ENCODE measurements around the gene HMCN1.

The HMCN1 gene

DNA sequence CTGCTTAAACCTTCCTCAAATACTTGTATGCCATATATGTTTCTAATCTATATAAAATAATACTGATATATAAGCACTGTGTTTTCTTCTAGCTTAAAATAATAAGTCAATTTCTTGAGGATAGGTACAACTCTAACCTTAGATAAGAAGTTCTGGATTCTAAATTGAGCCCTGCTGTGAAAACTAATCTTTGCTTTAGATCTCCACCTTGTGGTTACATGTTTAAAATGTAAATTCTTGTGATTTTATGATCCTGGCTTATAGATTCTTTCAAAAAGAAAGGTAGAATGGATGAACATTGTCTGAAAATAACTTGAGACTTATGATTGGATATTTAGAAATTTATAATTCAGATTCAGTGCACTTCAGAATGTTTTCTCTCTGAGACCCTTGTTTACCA, 38.9 kb upstream of the HMCN1 start:
- TF ChIP-seq SIN3A (IDR thresholded peaks at IDR 0.05; ENCODE audit: borderline replicate concordance, insufficient read depth, low read length) (no peak), POLR2AphosphoS5 (IDR thresholded peaks at IDR 0.05; ENCODE audit: low read depth, low read length) (no peak)

DNA sequence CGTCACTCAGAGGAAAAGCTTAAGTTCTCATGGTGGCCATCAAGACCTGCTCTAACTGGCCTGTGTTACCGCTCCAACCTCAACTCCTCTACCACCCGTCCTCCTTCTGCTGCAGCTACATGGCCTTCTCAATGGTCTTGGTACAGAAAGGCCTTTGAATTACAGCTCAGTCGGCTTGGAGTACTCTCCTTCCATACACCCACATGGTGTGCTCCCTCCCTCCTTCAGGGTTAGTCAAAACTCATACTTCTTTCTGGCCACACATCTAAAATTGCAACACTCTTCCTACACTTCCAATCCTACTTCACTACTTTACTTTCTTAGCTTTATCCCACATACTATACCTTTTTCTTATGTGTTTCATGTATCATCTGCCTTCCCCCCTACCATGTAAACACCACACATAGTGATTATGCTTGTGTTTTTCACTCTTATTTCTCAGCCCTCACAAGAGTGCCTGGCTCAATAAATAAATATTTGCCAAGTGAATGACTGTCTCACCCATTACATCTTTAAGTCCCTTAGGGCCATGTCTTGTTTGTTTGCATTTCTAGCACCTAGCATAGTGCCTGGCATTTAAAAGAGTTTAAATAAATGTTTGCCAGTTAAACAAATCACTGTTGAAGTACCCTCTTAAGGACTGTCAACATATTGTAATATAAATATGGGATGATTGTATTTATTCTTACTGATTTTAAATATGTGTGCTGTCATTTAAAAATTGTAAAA, 37.6 kb upstream of the HMCN1 start:
- TF ChIP-seq POLR2AphosphoS5 (IDR thresholded peaks at IDR 0.05; ENCODE audit: low read depth, low read length) (no peak), TAF1 (IDR thresholded peaks at IDR 0.05; ENCODE audit: borderline replicate concordance, insufficient read depth, low read length) (no peak), FOXP2 (optimal IDR thresholded peaks at IDR 0.05; ENCODE audit: borderline replicate concordance, extremely low read depth, extremely low read length, insufficient read depth) (no peak), SIN3A (IDR thresholded peaks at IDR 0.05; ENCODE audit: borderline replicate concordance, insufficient read depth, low read length) (no peak)
- TF ChIP-seq, protein P1, sequence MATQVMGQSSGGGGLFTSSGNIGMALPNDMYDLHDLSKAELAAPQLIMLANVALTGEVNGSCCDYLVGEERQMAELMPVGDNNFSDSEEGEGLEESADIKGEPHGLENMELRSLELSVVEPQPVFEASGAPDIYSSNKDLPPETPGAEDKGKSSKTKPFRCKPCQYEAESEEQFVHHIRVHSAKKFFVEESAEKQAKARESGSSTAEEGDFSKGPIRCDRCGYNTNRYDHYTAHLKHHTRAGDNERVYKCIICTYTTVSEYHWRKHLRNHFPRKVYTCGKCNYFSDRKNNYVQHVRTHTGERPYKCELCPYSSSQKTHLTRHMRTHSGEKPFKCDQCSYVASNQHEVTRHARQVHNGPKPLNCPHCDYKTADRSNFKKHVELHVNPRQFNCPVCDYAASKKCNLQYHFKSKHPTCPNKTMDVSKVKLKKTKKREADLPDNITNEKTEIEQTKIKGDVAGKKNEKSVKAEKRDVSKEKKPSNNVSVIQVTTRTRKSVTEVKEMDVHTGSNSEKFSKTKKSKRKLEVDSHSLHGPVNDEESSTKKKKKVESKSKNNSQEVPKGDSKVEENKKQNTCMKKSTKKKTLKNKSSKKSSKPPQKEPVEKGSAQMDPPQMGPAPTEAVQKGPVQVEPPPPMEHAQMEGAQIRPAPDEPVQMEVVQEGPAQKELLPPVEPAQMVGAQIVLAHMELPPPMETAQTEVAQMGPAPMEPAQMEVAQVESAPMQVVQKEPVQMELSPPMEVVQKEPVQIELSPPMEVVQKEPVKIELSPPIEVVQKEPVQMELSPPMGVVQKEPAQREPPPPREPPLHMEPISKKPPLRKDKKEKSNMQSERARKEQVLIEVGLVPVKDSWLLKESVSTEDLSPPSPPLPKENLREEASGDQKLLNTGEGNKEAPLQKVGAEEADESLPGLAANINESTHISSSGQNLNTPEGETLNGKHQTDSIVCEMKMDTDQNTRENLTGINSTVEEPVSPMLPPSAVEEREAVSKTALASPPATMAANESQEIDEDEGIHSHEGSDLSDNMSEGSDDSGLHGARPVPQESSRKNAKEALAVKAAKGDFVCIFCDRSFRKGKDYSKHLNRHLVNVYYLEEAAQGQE (IDR thresholded peaks at IDR 0.05; ENCODE audit: insufficient read depth in 1 of 2, low read depth in 2 of 2, low read length in 2 of 2) = no peak

- no peak for TF ChIP-seq FOXP2 (optimal IDR thresholded peaks at IDR 0.05; ENCODE audit: borderline replicate concordance, extremely low read depth, extremely low read length, insufficient read depth)
- TF ChIP-seq SIN3A (IDR thresholded peaks at IDR 0.05; ENCODE audit: borderline replicate concordance, insufficient read depth, low read length) = no peak
- TF ChIP-seq TAF1 (IDR thresholded peaks at IDR 0.05; ENCODE audit: borderline replicate concordance, insufficient read depth, low read length) = no peak
- TF ChIP-seq, protein P1 (IDR thresholded peaks at IDR 0.05; ENCODE audit: insufficient read depth in 1 of 2, low read depth in 2 of 2, low read length in 2 of 2) = no peak
- TF ChIP-seq POLR2AphosphoS5 (IDR thresholded peaks at IDR 0.05; ENCODE audit: low read depth, low read length) = no peak
These were observed 34.3 kb upstream of the HMCN1 start for GRCh38 chr1:185699874-185700273.

DNA sequence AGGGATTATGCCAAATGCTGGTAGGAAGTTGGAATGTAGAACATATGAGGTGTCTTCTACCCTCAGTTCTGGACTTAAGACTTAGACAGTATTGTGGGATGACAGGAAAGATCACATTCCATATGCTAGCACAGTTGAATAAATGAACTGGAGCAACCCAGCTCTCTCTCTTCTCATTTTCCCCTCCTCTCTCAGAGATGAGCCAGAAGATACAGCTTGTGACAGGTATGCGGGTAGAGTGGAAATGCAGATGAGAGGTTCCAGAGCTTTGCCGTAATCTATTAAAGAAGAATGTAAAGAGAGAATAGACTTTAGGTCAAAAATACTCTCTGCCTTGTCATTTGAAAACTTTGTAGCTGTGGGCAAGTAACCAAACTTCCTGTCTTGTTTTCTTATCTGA, 32.5 kb upstream of the HMCN1 start:
- TF ChIP-seq SIN3A (IDR thresholded peaks at IDR 0.05; ENCODE audit: borderline replicate concordance, insufficient read depth, low read length) = no peak

DNA sequence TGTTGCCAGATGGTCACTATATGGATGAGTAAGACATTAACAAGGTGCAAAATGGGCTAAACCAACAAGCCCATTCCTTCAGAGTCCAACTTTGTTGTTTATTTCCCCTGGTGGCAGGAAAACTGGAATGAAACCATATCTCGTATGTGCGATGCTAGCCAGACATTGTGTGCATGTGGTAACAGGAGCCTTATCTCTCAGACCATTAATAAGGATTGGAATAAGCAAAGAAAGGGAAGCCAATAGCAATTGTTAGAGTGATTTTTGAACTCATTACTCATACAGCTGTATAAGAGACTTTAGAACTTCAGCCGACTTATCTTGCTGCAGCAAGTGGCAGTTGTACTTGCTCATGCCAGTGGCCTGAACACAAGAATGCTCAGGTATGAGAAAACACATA, 30.0 kb upstream of the HMCN1 start:
- no peak for TF ChIP-seq FOXP2 (optimal IDR thresholded peaks at IDR 0.05; ENCODE audit: borderline replicate concordance, extremely low read depth, extremely low read length, insufficient read depth)
- TF ChIP-seq POLR2AphosphoS5 (IDR thresholded peaks at IDR 0.05; ENCODE audit: low read depth, low read length) = no peak
- TF ChIP-seq SIN3A (IDR thresholded peaks at IDR 0.05; ENCODE audit: borderline replicate concordance, insufficient read depth, low read length) = no peak
- no peak for TF ChIP-seq TAF1 (IDR thresholded peaks at IDR 0.05; ENCODE audit: borderline replicate concordance, insufficient read depth, low read length)
- TF ChIP-seq, protein P1 (IDR thresholded peaks at IDR 0.05; ENCODE audit: insufficient read depth in 1 of 2, low read depth in 2 of 2, low read length in 2 of 2) = no peak

- TF ChIP-seq, protein P1 (IDR thresholded peaks at IDR 0.05; ENCODE audit: insufficient read depth in 1 of 2, low read depth in 2 of 2, low read length in 2 of 2) = no peak
- TF ChIP-seq TAF1 (IDR thresholded peaks at IDR 0.05; ENCODE audit: borderline replicate concordance, insufficient read depth, low read length) (no peak), POLR2AphosphoS5 (IDR thresholded peaks at IDR 0.05; ENCODE audit: low read depth, low read length) (no peak), SIN3A (IDR thresholded peaks at IDR 0.05; ENCODE audit: borderline replicate concordance, insufficient read depth, low read length) (no peak), FOXP2 (optimal IDR thresholded peaks at IDR 0.05; ENCODE audit: borderline replicate concordance, extremely low read depth, extremely low read length, insufficient read depth) (no peak)
These were observed 18.1 kb upstream of the HMCN1 start for GRCh38 chr1:185716095-185716494.
